ENCODE results near the gene LAMP1. TPM values are rescaled to one million over a fixed set of nuclear protein-coding genes. Genes with fewer than 3 reads are reported as not detected.

The LAMP1 gene
- total and polyA plus RNA-seq, 9 donors: 51.7 to 212 (median 144) TPM

- WGBS, 3 donors: 86 to 88% (median 87%) methylated on average over 12 of the region's 12 CpGs
- no peaks in the 10 kb centered on the region for H3K36me3 ChIP-seq
- intact Hi-C loops (cut with DNase I): no loop called here
- no peak overlapping the region for H3K4me3 ChIP-seq
- no peaks in the 10 kb centered on the region for H3K9me3 ChIP-seq
- peak in 1 of 5 donors; percentile 34 for DNase-seq
- no peak overlapping the region for H3K27ac ChIP-seq
- H3K27me3 ChIP-seq: no peaks in the 10 kb centered on the region
- TF ChIP-seq POLR2A (IDR thresholded peaks at IDR 0.05) (no peak), EP300 (IDR thresholded peaks at IDR 0.05) (no peak), CTCF (IDR thresholded peaks at IDR 0.05) (no peak)
- peaks cover 12% of the 10 kb centered on the region for H3K4me1 ChIP-seq (ENCODE audit: insufficient read depth)
These were observed 56.2 kb downstream of the LAMP1 start for GRCh38 chr13:113353254-113353653.

GRCh38 chr13:113354831-113355610 lies 58.0 kb downstream of the LAMP1 start:
- Histone ChIP-seq H3K27ac (no peak overlapping the region), H3K27me3 (no peaks in the 10 kb centered on the region), H3K4me1 (ENCODE audit: insufficient read depth) (peaks cover 12% of the 10 kb centered on the region), H3K4me3 (no peak overlapping the region), H3K9me3 (no peaks in the 10 kb centered on the region), H3K36me3 (no peaks in the 10 kb centered on the region)
- 94 to 96% (median 95%) methylated on average over 39 to 41 of the region's 41 CpGs for WGBS, 3 donors
- TF ChIP-seq CTCF (IDR thresholded peaks at IDR 0.05) (no peak), POLR2A (IDR thresholded peaks at IDR 0.05) (no peak), EP300 (IDR thresholded peaks at IDR 0.05) (no peak)
- no peak for DNase-seq
- intact Hi-C loops (cut with DNase I): no loop called here

GRCh38 chr13:113355621-113356020 lies 58.6 kb downstream of the LAMP1 start:
- H3K27ac ChIP-seq: no peak overlapping the region
- TF ChIP-seq POLR2A (IDR thresholded peaks at IDR 0.05) (no peak), CTCF (IDR thresholded peaks at IDR 0.05) (no peak), EP300 (IDR thresholded peaks at IDR 0.05) (no peak)
- no peaks in the 10 kb centered on the region for H3K36me3 ChIP-seq
- intact Hi-C loops (cut with DNase I): no loop called here
- H3K9me3 ChIP-seq: no peaks in the 10 kb centered on the region
- H3K4me1 ChIP-seq (ENCODE audit: insufficient read depth): peaks cover 12% of the 10 kb centered on the region
- H3K4me3 ChIP-seq: no peak overlapping the region
- 63 to 75% (median 71%) methylated on average over 10 of the region's 10 CpGs for WGBS, 3 donors
- peak in 1 of 5 donors; percentile 10 for DNase-seq
- H3K27me3 ChIP-seq: no peaks in the 10 kb centered on the region

- 63 to 69% (median 66%) methylated on average over 4 of the region's 4 CpGs for WGBS, 3 donors
- Histone ChIP-seq H3K9me3 (no peaks in the 10 kb centered on the region), H3K27ac (no peak overlapping the region), H3K4me1 (ENCODE audit: insufficient read depth) (peaks cover 7% of the 10 kb centered on the region), H3K36me3 (no peaks in the 10 kb centered on the region), H3K27me3 (no peaks in the 10 kb centered on the region), H3K4me3 (no peak overlapping the region)
- no peak for DNase-seq
- intact Hi-C loops (cut with DNase I): no loop called here
- TF ChIP-seq POLR2A (IDR thresholded peaks at IDR 0.05) (no peak), EP300 (IDR thresholded peaks at IDR 0.05) (no peak), CTCF (IDR thresholded peaks at IDR 0.05) (no peak)
These were observed 59.6 kb downstream of the LAMP1 start for GRCh38 chr13:113356596-113356995.

All from ovary (tissue), 9 donors.